Measurements from ENCODE around the gene MARVELD3. TPM values are rescaled to one million over a fixed set of nuclear protein-coding genes. Genes with fewer than 3 reads are reported as not detected.

Gene MARVELD3
- total and polyA plus RNA-seq, 9 of the 15 experiments (the other 6 are each of a cell fraction or from before 2014, with no cell fraction given), result 0.03 to 0.07 (median 0.07) TPM; not detected in 6

DNA sequence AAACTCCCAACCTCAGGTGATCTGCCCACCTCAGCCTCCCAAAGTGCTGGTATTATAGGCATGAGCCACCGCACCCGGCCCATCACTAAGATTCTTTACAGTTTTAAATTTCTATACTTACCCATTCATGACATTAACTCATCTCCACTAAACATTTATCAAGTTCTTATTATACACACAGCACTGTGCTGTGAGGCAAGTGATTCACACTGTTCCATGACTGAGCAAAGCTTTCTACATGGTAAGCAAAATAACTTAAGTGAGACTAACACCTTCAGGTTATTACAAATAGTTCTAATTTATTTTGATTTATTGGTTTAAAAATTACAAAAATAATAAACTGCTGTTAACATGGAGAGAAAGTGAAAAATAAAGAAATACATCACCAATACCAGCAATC is 33.5 kb downstream of the MARVELD3 start:
- Histone ChIP-seq H2AFZ (ENCODE audit: low read depth, low read length) (no peak overlapping the region), H3K9ac (ENCODE audit: insufficient read depth in 1 of 2, low read depth in 2 of 2, low read length in 2 of 2) (no peak overlapping the region), H3K4me1 (replicated peaks in 1 of 2; ENCODE audit: control insufficient read depth in 2 of 2, insufficient read depth in 2 of 2, low read length in 2 of 2) (no peaks in the 10 kb centered on the region), H3K9me1 (ENCODE audit: control insufficient read depth, insufficient read depth, low read length) (no peaks in the 10 kb centered on the region), H3K9me3 (replicated peaks; ENCODE audit: control insufficient read depth, insufficient read depth, low read depth, low read length) (no peaks in the 10 kb centered on the region), H3K4me3 (no peak overlapping the region), H3K27ac (ENCODE audit: extremely low read depth, low read depth, low read length) (no peak overlapping the region), H3K4me2 (ENCODE audit: insufficient read depth, low read length) (no peak overlapping the region), H3K36me3 (ENCODE audit: control insufficient read depth, insufficient read depth, low read length) (peaks cover 28% of the 10 kb centered on the region), H3K27me3 (ENCODE audit: control insufficient read depth in 2 of 2, insufficient read depth in 2 of 2, low read length in 2 of 2) (no peaks in the 10 kb centered on the region), H4K20me1 (replicated peaks; ENCODE audit: control insufficient read depth, insufficient read depth, low read length) (no peaks in the 10 kb centered on the region), H3K79me2 (ENCODE audit: control insufficient read depth, insufficient read depth, low read length) (no peaks in the 10 kb centered on the region)
- no peak for ATAC-seq
- no TSS peak for BruUV-seq (replicated peaks)
- peak; percentile 6 for FAIRE-seq
- POLR2A ChIA-PET, result no interaction called here
- WGBS (ENCODE audit: insufficient coverage, low coverage, missing lambda C conversion rate), result 93% methylated on average over 2 of the region's 2 CpGs
- intact Hi-C loops (cut with micrococcal nuclease) (no loop called here), in situ Hi-C loops (cut with MboI) (no loop called here)
- DNase-seq (ENCODE audit: extremely low read depth in 1 of 4, low spot score in 3 of 4), result no peak
- CTCF ChIA-PET (ENCODE audit: low intra/inter-chr PET ratio), result no interaction called here
- TF ChIP-seq XRCC4 (IDR thresholded peaks at IDR 0.05; ENCODE audit: extremely low read depth, insufficient read depth, insufficient read length) (no peak), KAT7 (CRISPR knock-in tag; IDR thresholded peaks at IDR 0.05; ENCODE audit: borderline replicate concordance) (no peak), ZNF696 (CRISPR knock-in tag; conservative IDR thresholded peaks at IDR 0.05) (no peak), CEBPB (tag; IDR thresholded peaks at IDR 0.05) (no peak), ZNF408 (CRISPR knock-in tag; IDR thresholded peaks at IDR 0.05; ENCODE audit: low read depth) (no peak), ZSCAN32 (CRISPR knock-in tag; IDR thresholded peaks at IDR 0.05) (no peak), KHSRP (IDR thresholded peaks at IDR 0.05) (no peak), NFYB (IDR thresholded peaks at IDR 0.05; ENCODE audit: extremely low read depth, insufficient read length) (no peak)
- TF ChIP-seq, protein P1, sequence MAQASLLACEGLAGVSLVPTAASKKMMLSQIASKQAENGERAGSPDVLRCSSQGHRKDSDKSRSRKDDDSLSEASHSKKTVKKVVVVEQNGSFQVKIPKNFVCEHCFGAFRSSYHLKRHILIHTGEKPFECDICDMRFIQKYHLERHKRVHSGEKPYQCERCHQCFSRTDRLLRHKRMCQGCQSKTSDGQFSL (CRISPR knock-in tag; IDR thresholded peaks at IDR 0.05), result no peak
- TF ChIP-seq, protein P1 (tag; IDR thresholded peaks at IDR 0.05), result no peak
- TF ChIP-seq, protein P2, sequence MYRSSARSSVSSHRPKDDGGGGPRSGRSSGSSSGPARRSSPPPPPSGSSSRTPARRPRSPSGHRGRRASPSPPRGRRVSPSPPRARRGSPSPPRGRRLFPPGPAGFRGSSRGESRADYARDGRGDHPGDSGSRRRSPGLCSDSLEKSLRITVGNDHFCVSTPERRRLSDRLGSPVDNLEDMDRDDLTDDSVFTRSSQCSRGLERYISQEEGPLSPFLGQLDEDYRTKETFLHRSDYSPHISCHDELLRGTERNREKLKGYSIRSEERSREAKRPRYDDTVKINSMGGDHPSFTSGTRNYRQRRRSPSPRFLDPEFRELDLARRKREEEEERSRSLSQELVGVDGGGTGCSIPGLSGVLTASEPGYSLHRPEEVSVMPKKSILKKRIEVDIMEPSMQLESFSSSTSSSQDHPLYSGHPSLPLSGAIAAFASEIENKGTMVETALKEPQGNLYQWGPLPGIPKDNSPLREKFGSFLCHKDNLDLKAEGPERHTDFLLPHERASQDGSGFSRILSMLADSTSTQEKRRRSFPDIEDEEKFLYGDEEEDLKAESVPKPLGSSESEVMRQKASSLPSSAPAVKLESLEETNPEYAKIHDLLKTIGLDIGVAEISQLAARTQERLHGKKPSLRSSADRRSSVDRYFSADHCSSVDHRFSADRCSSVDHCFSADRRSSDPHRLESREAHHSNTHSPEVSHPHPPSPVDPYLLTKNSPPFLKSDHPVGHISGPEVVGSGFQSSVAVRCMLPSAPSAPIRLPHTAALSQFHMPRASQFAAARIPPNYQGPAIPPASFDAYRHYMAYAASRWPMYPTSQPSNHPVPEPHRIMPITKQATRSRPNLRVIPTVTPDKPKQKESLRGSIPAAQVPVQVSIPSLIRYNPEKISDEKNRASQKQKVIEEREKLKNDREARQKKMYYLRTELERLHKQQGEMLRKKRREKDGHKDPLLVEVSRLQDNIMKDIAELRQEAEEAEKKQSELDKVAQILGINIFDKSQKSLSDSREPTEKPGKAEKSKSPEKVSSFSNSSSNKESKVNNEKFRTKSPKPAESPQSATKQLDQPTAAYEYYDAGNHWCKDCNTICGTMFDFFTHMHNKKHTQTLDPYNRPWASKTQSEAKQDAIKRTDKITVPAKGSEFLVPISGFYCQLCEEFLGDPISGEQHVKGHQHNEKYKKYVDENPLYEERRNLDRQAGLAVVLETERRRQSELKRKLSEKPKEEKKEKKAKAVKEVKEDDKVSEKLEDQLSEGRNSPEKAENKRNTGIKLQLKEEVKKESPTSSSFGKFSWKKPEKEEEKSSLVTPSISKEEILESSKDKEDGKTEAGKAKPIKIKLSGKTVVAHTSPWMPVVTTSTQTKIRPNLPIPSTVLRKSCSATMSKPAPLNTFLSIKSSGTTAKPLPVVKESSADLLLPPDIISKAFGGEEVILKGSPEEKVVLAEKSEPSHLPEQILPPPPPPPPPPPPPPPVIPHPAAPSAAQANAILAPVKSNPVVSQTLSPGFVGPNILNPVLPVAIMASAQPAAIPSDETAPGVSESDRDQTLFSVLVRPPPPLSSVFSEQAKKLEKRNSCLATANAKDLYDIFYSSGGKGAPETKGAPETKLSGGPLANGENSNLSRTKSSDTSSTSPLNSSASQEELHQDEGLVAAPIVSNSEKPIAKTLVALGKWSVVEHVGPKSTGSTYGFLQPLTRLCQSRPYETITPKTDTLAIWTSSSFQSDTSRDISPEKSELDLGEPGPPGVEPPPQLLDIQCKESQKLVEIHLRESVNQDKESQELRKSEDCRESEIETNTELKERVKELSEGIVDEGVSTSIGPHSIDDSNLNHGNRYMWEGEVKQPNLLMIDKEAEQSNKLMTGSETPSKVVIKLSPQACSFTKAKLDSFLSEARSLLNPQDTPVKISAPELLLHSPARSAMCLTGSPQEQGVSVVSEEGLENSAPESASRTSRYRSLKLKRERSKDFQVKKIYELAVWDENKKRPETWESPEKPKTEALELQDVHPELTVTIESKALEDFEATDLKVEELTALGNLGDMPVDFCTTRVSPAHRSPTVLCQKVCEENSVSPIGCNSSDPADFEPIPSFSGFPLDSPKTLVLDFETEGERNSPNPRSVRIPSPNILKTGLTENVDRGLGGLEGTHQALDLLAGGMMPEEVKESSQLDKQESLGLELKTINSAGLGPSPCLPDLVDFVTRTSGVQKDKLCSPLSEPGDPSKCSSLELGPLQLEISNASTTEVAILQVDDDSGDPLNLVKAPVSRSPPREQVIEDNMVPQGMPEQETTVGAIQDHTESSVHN (IDR thresholded peaks at IDR 0.05; ENCODE audit: borderline replicate concordance in 1 of 2, low read depth in 1 of 2), result no peak
